Neural cell (in vitro differentiated cells): Measurements from ENCODE around the gene PLD1. TPM values are rescaled to one million over a fixed set of nuclear protein-coding genes. Genes with fewer than 3 reads are reported as not detected.

Source experiments
- H2AFZ ChIP-seq: fragments of 200-600, 300-800 bp; sonication (generic), shearing (Covaris generic); 2 replicates; pipeline ENCODE4 v1.6.0; 2014; ENCODE audit warnings: low read depth, mild to moderate bottlenecking, antibody characterized with exemption, low read length, moderate library complexity
- H3F3A ChIP-seq: fragments of 200-600 bp; shearing (Covaris generic); 2 replicates; pipeline ENCODE4 v1.6.1; 2016; ENCODE audit warnings: mild to moderate bottlenecking, moderate library complexity, mixed read lengths, antibody characterized with exemption, low read length; ENCODE audit not compliant: insufficient read depth, poor library complexity, severe bottlenecking
- H3K27ac ChIP-seq: fragments of 200-600, 300-800 bp; sonication (generic), shearing (Covaris generic); 2 replicates; pipeline ENCODE4 v1.5.1; 2014; ENCODE audit warnings: mild to moderate bottlenecking, low read length, moderate library complexity
- H3K27me3 ChIP-seq: fragments of 300-800, 200-600 bp; sonication (generic), shearing (Covaris generic); 2 replicates; pipeline ENCODE4 v1.6.0; 2014; ENCODE audit warnings: mild to moderate bottlenecking, low read depth, low read length, moderate library complexity; ENCODE audit not compliant: insufficient read depth
- H3K36me3 ChIP-seq: fragments of 300-800, 200-600 bp; sonication (generic), shearing (Covaris generic); 2 replicates; pipeline ENCODE4 v1.5.1; 2014; ENCODE audit warnings: mild to moderate bottlenecking, antibody characterized with exemption, low read length, moderate library complexity; ENCODE audit not compliant: insufficient read depth
- H3K4me2 ChIP-seq: fragments of 300-800, 200-600 bp; sonication (generic), shearing (Covaris generic); 2 replicates; pipeline ENCODE4 v1.6.0; 2014; ENCODE audit warnings: mild to moderate bottlenecking, low read length
- H3K4me3 ChIP-seq: fragments of 300-800, 200-600 bp; sonication (generic), shearing (Covaris generic); 2 replicates; pipeline ENCODE4 v1.5.1; 2014; ENCODE audit warnings: mild to moderate bottlenecking, low read length, moderate library complexity
- H3K79me2 ChIP-seq: fragments of 200-600 bp; shearing (Covaris generic); replicated peaks from 2 replicates; pipeline ENCODE4 v1.6.0; 2014; ENCODE audit warnings: mild to moderate bottlenecking, low read length, moderate library complexity; ENCODE audit not compliant: insufficient read depth
- H3K9ac ChIP-seq: fragments of 300-800, 200-600 bp; sonication (generic), shearing (Covaris generic); 2 replicates; pipeline ENCODE4 v1.6.1; 2016; ENCODE audit warnings: mild to moderate bottlenecking, low read length, mixed read lengths
- H3K9me2 ChIP-seq: fragments of 200-600 bp; shearing (Covaris generic); 2 replicates; pipeline ENCODE4 v1.6.1; 2016; ENCODE audit warnings: mild to moderate bottlenecking, low read length, mixed read lengths; ENCODE audit not compliant: insufficient read depth
- H3K9me3 ChIP-seq: fragments of 200-600, 300-800 bp; sonication (generic), shearing (Covaris generic); 2 replicates; pipeline ENCODE4 v1.6.1; 2016; ENCODE audit warnings: mild to moderate bottlenecking, mixed run types, low read length, moderate library complexity, mixed read lengths
- H4K20me1 ChIP-seq: fragments of 200-600 bp; shearing (Covaris generic); 2 replicates; pipeline ENCODE4 v1.6.1; 2016; ENCODE audit warnings: mild to moderate bottlenecking, mixed run types; ENCODE audit not compliant: insufficient read depth
- CTCF ChIP-seq: fragments of 450-650 bp; IDR thresholded peaks from 2 replicates; pipeline ENCODE4 v1.5.1; 2014; ENCODE audit warnings: antibody characterized with exemption, mild to moderate bottlenecking, moderate library complexity; ENCODE audit not compliant: poor library complexity, severe bottlenecking
- EP300 ChIP-seq: fragments of 450-650 bp; conservative IDR thresholded peaks from 2 replicates; pipeline ENCODE4 v1.6.1; 2014; ENCODE audit warnings: antibody characterized with exemption, mild to moderate bottlenecking, moderate library complexity; ENCODE audit not compliant: poor library complexity, severe bottlenecking
- EZH2 ChIP-seq: fragments of 200-600, 300-800 bp; shearing (Covaris generic), sonication (generic); IDR thresholded peaks from 2 replicates; pipeline ENCODE4 v1.6.1; 2014; ENCODE audit warnings: antibody characterized with exemption, low read length, borderline replicate concordance, mild to moderate bottlenecking; ENCODE audit not compliant: insufficient read depth, poor library complexity, severe bottlenecking
- MXI1 ChIP-seq: fragments of 450-650 bp; conservative IDR thresholded peaks from 2 replicates; pipeline ENCODE4 v1.6.1; 2014; ENCODE audit warnings: antibody characterized with exemption, mild to moderate bottlenecking; ENCODE audit not compliant: poor library complexity, severe bottlenecking
- POLR2AphosphoS5 ChIP-seq: IDR thresholded peaks from 2 replicates; pipeline ENCODE4 v1.6.1; 2012
- RAD21 ChIP-seq: fragments of 450-650 bp; conservative IDR thresholded peaks from 2 replicates; pipeline ENCODE4 v1.6.1; 2014; ENCODE audit warnings: antibody characterized with exemption, mild to moderate bottlenecking, moderate library complexity
- SMC3 ChIP-seq: fragments of 450-650 bp; conservative IDR thresholded peaks from 2 replicates; pipeline ENCODE4 v1.6.1; 2014; ENCODE audit warnings: antibody characterized with exemption, mild to moderate bottlenecking, moderate library complexity; ENCODE audit not compliant: poor library complexity
- TAF1 ChIP-seq: IDR thresholded peaks from 2 replicates; pipeline ENCODE4 v1.6.1; 2012; ENCODE audit warnings: low read depth
- polyA plus RNA-seq: library from polyadenylated mRNA; depleted of rRNA; stranded (reverse); fragments of >200 nt; gene quantifications from 2 replicates; pipeline ENCODE4 v1.2.3, GENCODE V29; 2014
- TF ChIP-seq, protein P1 (sequence below): IDR thresholded peaks from 2 replicates; pipeline ENCODE4 v1.6.1; 2012; ENCODE audit warnings: borderline replicate concordance

Gene PLD1
- polyA plus RNA-seq, 1 donor from 2014 or later, result 0.06 TPM

DNA sequence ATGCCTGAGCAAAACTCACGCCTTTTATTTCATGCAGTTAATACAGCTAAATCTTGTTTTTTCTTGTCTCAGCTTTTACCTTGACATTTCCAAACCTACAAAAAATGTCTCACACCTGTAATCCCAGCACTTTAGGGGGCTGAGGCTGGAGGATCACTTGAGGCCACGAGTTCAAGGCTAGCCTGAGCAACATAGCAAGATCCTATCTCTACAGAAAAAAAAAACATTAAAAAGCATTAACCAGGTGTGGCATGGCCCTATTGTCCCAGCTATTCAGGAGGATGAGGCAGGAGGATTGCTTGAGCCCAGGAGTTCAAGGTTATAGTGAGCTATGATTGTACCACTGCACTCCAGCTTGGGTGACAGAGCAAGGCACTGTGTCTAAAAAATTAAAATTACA, 29.0 kb upstream of the PLD1 start:
- H3K36me3 ChIP-seq, result no peaks in the 10 kb centered on the region
- H3F3A ChIP-seq, result no peaks in the 10 kb centered on the region
- H3K27me3 ChIP-seq, result no peaks in the 10 kb centered on the region
- no peak overlapping the region for H3K27ac ChIP-seq
- H3K9ac ChIP-seq, result no peak overlapping the region
- H3K9me3 ChIP-seq, result no peaks in the 10 kb centered on the region
- H2AFZ ChIP-seq, result no peak overlapping the region
- no peaks in the 10 kb centered on the region for H3K9me2 ChIP-seq
- no peak overlapping the region for H3K4me3 ChIP-seq
- TF ChIP-seq POLR2AphosphoS5, result no peak
- TF ChIP-seq, protein P1, sequence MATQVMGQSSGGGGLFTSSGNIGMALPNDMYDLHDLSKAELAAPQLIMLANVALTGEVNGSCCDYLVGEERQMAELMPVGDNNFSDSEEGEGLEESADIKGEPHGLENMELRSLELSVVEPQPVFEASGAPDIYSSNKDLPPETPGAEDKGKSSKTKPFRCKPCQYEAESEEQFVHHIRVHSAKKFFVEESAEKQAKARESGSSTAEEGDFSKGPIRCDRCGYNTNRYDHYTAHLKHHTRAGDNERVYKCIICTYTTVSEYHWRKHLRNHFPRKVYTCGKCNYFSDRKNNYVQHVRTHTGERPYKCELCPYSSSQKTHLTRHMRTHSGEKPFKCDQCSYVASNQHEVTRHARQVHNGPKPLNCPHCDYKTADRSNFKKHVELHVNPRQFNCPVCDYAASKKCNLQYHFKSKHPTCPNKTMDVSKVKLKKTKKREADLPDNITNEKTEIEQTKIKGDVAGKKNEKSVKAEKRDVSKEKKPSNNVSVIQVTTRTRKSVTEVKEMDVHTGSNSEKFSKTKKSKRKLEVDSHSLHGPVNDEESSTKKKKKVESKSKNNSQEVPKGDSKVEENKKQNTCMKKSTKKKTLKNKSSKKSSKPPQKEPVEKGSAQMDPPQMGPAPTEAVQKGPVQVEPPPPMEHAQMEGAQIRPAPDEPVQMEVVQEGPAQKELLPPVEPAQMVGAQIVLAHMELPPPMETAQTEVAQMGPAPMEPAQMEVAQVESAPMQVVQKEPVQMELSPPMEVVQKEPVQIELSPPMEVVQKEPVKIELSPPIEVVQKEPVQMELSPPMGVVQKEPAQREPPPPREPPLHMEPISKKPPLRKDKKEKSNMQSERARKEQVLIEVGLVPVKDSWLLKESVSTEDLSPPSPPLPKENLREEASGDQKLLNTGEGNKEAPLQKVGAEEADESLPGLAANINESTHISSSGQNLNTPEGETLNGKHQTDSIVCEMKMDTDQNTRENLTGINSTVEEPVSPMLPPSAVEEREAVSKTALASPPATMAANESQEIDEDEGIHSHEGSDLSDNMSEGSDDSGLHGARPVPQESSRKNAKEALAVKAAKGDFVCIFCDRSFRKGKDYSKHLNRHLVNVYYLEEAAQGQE, result no peak
- no peak for TF ChIP-seq EP300
- no peak for TF ChIP-seq MXI1
- no peak for TF ChIP-seq CTCF
- TF ChIP-seq TAF1, result no peak
- no peak for TF ChIP-seq SMC3
- no peak for TF ChIP-seq EZH2
- no peak for TF ChIP-seq RAD21
- H3K79me2 ChIP-seq, result no peaks in the 10 kb centered on the region
- H4K20me1 ChIP-seq, result no peaks in the 10 kb centered on the region
- no peak overlapping the region for H3K4me2 ChIP-seq

- Histone ChIP-seq H3K4me3 (no peak overlapping the region), H3K27me3 (no peaks in the 10 kb centered on the region), H3K9ac (no peak overlapping the region), H3K27ac (no peak overlapping the region), H3K4me2 (no peak overlapping the region), H3K36me3 (no peaks in the 10 kb centered on the region), H3K9me3 (no peaks in the 10 kb centered on the region), H4K20me1 (no peaks in the 10 kb centered on the region), H3K79me2 (no peaks in the 10 kb centered on the region), H3K9me2 (no peaks in the 10 kb centered on the region), H2AFZ (no peak overlapping the region), H3F3A (no peaks in the 10 kb centered on the region)
- no peak for TF ChIP-seq CTCF
- no peak for TF ChIP-seq RAD21
- TF ChIP-seq MXI1, result no peak
- TF ChIP-seq POLR2AphosphoS5, result no peak
- TF ChIP-seq TAF1, result no peak
- no peak for TF ChIP-seq EZH2
- TF ChIP-seq, protein P1, result no peak
- TF ChIP-seq EP300, result no peak
- no peak for TF ChIP-seq SMC3
Measured at GRCh38 chr3:171838218-171838720, 28.0 kb upstream of the PLD1 start.
